Progenitor cell of endocrine pancreas (in vitro differentiated cells): Measurements from ENCODE around the gene MEX3A. TPM values are rescaled to one million over a fixed set of nuclear protein-coding genes. Genes with fewer than 3 reads are reported as not detected.
A peak's percentile ranks its signal among the peaks of the same experiment; 100 is the strongest.

Experiments used
- DNase-seq: peaks from one replicate; pipeline ENCODE4 v3.0.0; 2021; ENCODE audit warnings: low spot score; ENCODE audit not compliant: unreplicated experiment
- H3K27ac Mint-ChIP-seq: 2 replicates; pipeline ENCODE4 v1.8.0; 2021; ENCODE audit warnings: mild to moderate bottlenecking, moderate library complexity, mixed read lengths
- H3K27me3 Mint-ChIP-seq: 2 replicates; pipeline ENCODE4 v1.8.0; 2021; ENCODE audit warnings: mixed read lengths
- H3K36me3 Mint-ChIP-seq: 2 replicates; pipeline ENCODE4 v1.8.0; 2022; ENCODE audit warnings: mixed read lengths; ENCODE audit not compliant: insufficient read depth
- H3K4me1 Mint-ChIP-seq: 2 replicates; pipeline ENCODE4 v1.8.0; 2021; ENCODE audit warnings: low read depth, mixed read lengths
- H3K4me3 Mint-ChIP-seq: 2 replicates; pipeline ENCODE4 v1.8.0; 2021; ENCODE audit warnings: low read depth, mild to moderate bottlenecking, moderate library complexity, mixed read lengths
- H3K9me3 Mint-ChIP-seq: 2 replicates; pipeline ENCODE4 v1.8.0; 2021; ENCODE audit warnings: low read depth, mixed read lengths
- CTCF ChIP-seq: fragments of 200-600 bp; sonication (generic); IDR thresholded peaks from one replicate; pipeline ENCODE4 v1.5.0; 2021; ENCODE audit warnings: antibody characterized with exemption, mild to moderate bottlenecking; ENCODE audit not compliant: unreplicated experiment
- total RNA-seq: library from RNA; stranded (reverse); gene quantifications from 2 replicates; pipeline ENCODE4 v1.2.1, GENCODE V29; 2021

Gene MEX3A
- total RNA-seq, 1 donor from 2014 or later, result 112 TPM

GRCh38 chr1:156097499-156098178 lies 15.4 kb upstream of the MEX3A start:
- Mint-ChIP-seq H3K36me3 (peaks cover 13% of the 10 kb centered on the region), H3K4me3 (no peak overlapping the region), H3K27me3 (no peaks in the 10 kb centered on the region), H3K4me1 (peaks cover 13% of the 10 kb centered on the region), H3K27ac (no peak overlapping the region), H3K9me3 (no peaks in the 10 kb centered on the region)
- TF ChIP-seq CTCF, result no peak
- DNase-seq, result no peak

GRCh38 chr1:156096640-156097391 lies 14.6 kb upstream of the MEX3A start:
- H3K36me3 Mint-ChIP-seq, result peaks cover 14% of the 10 kb centered on the region
- no peak overlapping the region for H3K27ac Mint-ChIP-seq
- H3K4me3 Mint-ChIP-seq, result no peak overlapping the region
- H3K27me3 Mint-ChIP-seq, result no peaks in the 10 kb centered on the region
- TF ChIP-seq CTCF, result peak; percentile 93
- DNase-seq, result peak; percentile 72
- H3K4me1 Mint-ChIP-seq, result peaks cover 14% of the 10 kb centered on the region
- H3K9me3 Mint-ChIP-seq, result no peaks in the 10 kb centered on the region

GRCh38 chr1:156095906-156096508 lies 13.7 kb upstream of the MEX3A start:
- Mint-ChIP-seq H3K4me3 (no peak overlapping the region), H3K27me3 (no peaks in the 10 kb centered on the region), H3K4me1 (peaks cover 11% of the 10 kb centered on the region), H3K27ac (peak overlapping the region; percentile 87), H3K9me3 (no peaks in the 10 kb centered on the region), H3K36me3 (peaks cover 14% of the 10 kb centered on the region)
- TF ChIP-seq CTCF, result no peak
- DNase-seq, result no peak

- no peak for DNase-seq
- Mint-ChIP-seq H3K4me1 (peaks cover 13% of the 10 kb centered on the region), H3K4me3 (no peak overlapping the region), H3K27me3 (no peaks in the 10 kb centered on the region), H3K36me3 (peaks cover 12% of the 10 kb centered on the region), H3K9me3 (no peaks in the 10 kb centered on the region), H3K27ac (no peak overlapping the region)
- no peak for TF ChIP-seq CTCF
These were observed 9.3 kb upstream of the MEX3A start for GRCh38 chr1:156091610-156092009.

GRCh38 chr1:156090840-156091188 lies 8.5 kb upstream of the MEX3A start:
- Mint-ChIP-seq H3K4me1 (peaks cover 18% of the 10 kb centered on the region), H3K27ac (peak overlapping the region; percentile 69), H3K27me3 (no peaks in the 10 kb centered on the region), H3K4me3 (no peak overlapping the region), H3K9me3 (no peaks in the 10 kb centered on the region), H3K36me3 (peaks cover 9% of the 10 kb centered on the region)
- TF ChIP-seq CTCF, result peak; percentile 86
- peak; percentile 86 for DNase-seq
